ENCODE results near the gene MSN. TPM values are rescaled to one million over a fixed set of nuclear protein-coding genes. Genes with fewer than 3 reads are reported as not detected.

The MSN gene
- total RNA-seq, 1 experiment from 2014 or later, result 247 TPM

GRCh38 chrX:65769564-65770292, 102.3 kb downstream of the MSN start:
- Histone ChIP-seq H3K27ac (no peak overlapping the region), H3K4me1 (no peaks in the 10 kb centered on the region), H3K36me3 (no peaks in the 10 kb centered on the region), H3K9me3 (replicated peaks) (no peaks in the 10 kb centered on the region), H3K4me3 (no peak overlapping the region), H3K27me3 (no peaks in the 10 kb centered on the region)
- no peak for DNase-seq

DNA sequence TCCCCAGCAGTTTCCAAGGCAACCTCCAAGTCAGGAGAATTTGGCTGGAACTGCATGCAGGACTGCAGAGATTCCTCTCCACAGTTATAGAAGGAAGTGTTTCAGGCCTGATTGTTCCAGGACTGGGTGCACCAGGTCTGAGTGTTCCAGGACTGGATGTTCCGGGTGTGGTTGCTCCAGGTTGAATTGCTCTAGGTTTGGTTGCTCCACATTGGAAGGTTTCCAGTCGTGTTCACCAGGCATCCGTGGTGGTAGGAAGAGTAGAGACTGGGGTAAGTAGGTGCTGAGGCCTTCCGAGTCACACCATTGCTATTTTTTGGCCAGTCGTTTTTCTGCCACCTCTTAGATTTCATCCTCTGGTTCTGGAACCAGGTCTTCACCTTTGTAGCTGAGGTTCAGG, 105.4 kb downstream of the MSN start:
- Histone ChIP-seq H3K27ac (no peak overlapping the region), H3K36me3 (no peaks in the 10 kb centered on the region), H3K27me3 (no peaks in the 10 kb centered on the region), H3K9me3 (replicated peaks) (no peaks in the 10 kb centered on the region), H3K4me3 (no peak overlapping the region), H3K4me1 (no peaks in the 10 kb centered on the region)
- DNase-seq, result no peak

- Histone ChIP-seq H3K36me3 (no peaks in the 10 kb centered on the region), H3K4me3 (no peak overlapping the region), H3K4me1 (no peaks in the 10 kb centered on the region), H3K27me3 (no peaks in the 10 kb centered on the region), H3K27ac (no peak overlapping the region), H3K9me3 (replicated peaks) (no peaks in the 10 kb centered on the region)
- no peak for DNase-seq
These were observed 114.4 kb downstream of the MSN start for GRCh38 chrX:65781845-65782244.

DNA sequence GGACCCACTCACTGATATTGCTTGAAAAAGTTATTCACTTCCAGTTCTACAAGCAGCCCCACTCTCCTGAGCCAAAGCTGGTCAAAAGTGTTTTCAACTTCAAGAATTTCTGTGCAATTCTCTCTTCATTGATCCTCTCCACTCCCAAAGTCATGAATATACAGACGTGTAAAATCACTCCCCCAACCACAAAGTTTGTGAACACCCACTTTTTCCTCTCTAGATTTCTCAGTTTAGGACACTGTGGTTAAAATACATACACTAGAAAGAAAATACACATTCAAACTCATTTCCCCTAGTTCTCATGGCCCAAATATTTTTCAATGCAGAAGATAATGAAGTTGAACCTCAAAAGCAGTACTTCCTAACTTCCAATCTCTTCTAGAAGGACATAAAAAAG, 116.3 kb downstream of the MSN start:
- no peaks in the 10 kb centered on the region for H3K4me1 ChIP-seq

More for the DNA sequence above, 116.3 kb downstream of the MSN start:
- Histone ChIP-seq H3K27ac (no peak overlapping the region), H3K27me3 (no peaks in the 10 kb centered on the region), H3K4me3 (no peak overlapping the region), H3K36me3 (no peaks in the 10 kb centered on the region), H3K9me3 (replicated peaks) (no peaks in the 10 kb centered on the region)
- DNase-seq, result no peak

Other genes starting within 250 kb of the MSN start
- gene LAS1L, start 132.9 kb upstream of the MSN start, total RNA-seq (2014; rRNA removed; shearing (Covaris generic)), result 66.0 and 72.8 TPM in 2 replicates